ENCODE results near the gene ANKH.
"Not testable (repeated sequence)": the region's sequence is repeated elsewhere in the genome, so short reads cannot be mapped to it uniquely, and the experiment has no call there.

Gene ANKH

DNA sequence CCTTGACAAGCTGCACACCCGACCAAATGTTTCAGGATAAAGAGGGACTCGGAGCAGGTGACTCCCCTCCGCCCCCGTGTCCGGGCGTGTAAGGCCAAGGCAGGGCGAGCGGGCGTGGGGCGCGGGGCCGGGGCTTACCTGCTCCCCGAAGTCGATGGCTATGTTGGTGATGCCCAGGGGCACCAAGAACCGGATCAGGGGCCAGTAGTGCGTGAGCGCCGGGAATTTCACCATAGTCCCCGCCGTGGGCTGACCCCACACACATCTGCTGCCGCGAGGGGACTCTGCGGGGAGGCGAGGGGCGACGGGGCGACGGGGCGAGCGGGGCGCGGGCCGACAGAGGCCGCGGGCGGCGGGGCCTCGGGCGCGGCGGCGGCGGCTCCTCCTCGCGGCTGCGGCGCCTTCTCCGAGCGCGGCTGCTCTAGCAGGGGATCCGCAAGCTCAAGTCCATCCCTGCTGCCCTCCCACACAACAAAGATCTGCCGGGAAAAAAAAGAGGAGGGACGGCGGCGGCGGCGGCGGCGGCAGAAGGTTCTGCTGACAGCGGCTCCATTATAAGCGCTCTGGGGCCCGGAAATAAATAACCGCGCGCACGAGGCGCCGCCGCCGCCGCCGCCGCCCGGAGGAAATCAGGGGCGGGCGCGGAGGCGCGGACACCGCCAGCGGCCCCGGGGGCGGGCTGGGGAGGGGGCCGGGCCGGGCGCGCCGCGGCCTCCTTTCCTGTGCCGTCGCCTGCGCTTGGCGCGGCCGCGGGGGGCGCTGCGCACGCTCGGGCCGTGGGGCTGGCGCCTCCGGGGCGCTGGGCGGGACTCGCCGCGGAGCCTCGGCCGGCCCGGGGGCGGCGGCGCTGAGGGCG, at the start of gene ANKH:
TSS of gene ANKH (minus strand) at position 565 of the 856 bp plus-strand sequence. CDS start at position 234, 331 bp downstream.
- peak; percentile 78 for DNase-seq

DNA sequence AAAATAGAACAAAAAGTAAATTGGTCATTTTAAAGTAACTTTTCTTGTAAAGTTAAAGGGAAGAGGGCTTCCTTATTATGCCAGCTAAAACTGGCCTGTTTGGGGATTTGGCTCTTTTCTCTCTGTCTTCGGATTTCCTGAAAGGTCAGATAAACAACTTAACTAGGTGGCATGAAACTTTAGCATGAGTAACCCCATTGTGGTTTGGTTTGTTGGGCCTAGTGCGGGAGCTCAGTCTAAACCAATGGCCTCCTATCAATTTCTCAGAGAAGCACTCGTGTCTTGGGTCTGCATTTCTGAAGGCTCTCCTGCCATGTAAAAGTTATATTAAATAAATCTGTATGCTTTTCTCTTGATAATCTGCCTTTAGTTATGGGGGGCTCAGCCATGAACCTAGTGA, 48.5 kb upstream of the ANKH start:
- no peak for DNase-seq

DNA sequence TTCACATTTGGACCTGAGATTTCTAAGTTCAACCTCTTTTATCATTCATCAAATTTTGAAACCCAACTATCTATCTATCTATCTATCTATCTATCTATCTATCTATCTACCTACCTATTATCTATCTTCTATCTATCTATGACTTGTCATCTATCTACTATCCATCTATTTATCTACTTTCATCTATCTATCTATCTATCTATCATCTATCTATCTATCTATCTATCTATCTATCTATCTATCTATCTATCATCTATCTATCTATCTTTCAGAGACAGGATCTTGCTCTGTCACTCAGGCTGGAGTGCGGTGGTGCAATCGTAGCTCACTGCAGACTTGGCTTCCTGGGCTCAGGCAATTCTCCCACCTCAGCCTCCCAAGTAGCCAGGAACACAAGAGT, 47.5 kb upstream of the ANKH start:
- DNase-seq, result not testable (repeated sequence)

DNA sequence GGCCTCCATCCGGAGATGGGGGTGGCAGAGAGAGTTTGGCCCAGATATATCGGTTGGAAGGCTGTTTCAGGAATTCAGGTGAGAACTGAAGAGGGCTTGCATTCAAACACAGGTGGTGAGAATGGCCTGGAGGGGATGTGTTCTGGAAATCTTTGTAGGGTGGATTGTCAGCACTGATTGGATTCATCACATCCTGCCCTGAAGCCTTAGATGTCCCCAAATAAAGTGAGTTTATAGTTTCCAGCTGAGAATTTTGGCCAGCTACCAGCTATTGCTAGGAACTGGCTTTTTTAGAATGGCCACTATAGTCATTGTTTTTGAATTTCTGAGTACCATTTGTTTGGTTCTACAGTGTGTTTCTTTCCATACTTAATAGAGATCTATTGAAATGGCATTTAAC, 46.1 kb upstream of the ANKH start:
- no peak for DNase-seq

DNA sequence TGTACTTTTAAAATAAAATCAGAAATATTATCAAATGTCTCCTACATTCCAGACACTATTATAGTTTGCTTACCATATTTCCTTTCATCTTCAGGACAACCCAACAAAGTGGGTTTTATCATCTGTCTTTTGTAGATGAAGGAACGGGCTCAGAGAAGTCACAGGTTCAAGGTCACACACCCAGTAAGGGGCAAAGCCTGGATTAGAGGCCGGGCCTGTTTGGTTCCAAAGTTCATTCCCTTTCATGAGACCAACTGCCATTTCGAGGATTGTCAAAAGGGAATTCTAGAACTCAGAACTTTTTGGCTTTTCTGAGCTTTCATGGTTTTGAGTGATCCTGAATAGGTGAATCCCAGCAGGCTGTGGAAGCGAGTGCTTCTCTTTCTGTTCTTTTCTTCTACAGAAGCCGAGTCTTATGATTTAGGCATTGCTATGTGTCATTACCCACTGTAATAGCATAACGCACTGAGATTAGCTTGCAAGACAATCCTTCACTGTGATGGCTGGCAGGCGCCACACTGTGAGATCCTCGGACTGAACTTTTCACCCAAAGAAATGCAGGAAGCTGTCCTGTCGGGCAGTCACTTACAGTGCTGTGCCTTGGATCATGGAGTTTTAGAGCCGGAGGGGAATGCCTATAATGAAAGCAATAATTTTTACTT, 43.8 kb upstream of the ANKH start:
- DNase-seq, result no peak

DNA sequence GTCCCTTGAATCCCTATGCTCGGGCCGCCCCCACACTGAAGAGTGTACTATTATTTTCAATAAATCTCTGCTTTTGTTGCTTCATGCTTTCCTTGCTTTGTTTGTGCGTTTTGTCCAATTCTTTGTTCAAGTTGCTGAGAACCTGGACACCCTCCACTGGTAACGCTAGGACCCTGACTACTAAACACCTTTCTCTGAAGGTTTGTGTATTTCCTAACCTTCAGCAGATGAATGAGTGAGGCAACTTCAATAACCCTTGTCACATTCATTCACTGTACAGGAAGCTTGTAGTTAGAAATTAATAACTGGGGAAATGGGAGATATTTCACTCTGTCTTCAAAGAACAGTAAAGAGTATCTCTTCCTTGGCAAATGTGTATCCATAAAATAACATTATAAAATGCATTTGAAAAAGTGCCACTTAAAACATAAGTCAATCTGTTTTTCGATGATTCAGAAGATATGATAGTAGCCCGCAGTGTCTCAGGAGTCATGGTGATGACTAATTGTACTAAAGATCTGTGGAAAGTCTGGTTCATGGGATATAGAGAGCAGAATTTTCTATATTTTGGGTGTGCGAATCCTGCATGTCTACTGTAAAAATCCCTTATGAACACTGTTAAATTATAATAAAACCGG, 43.2 kb upstream of the ANKH start:
- no peak for DNase-seq

DNA sequence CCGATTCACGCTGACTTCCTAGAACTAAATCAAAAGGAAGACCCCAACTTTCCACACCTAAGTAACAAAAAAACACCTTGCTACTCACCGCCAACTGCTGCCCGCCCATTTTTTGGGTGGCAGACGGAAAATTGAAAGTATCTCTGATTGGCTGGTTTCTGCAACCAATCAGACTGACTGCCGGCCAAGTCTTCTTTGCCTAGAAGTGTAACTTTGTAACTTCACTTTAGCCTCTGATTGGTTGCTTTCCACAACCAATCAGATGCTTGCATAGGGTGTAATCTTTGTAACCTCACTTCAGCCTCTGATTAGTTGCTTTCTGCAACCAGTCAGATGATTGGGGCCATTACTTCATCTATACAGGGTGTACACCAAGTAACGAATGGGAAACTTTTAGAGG, 42.6 kb upstream of the ANKH start:
- DNase-seq, result no peak

DNA sequence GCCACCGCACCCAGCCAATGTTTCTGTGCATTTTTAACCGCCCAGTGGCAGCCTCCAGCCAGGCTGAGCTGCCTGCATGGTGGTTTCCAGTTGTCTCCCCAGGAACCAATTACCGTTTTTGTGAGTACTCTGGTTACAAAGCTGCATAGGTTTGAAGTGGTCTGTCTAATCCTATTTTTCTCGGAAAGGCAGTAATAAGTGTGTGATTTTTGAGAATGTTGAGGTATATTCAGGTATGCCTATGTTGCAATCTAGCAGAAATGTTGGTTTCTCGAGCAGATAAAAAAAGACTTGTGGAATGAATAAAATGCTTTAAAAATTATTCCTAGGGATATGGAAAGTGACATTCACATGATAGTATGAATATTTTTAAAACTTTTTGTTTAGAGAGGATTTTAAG, 41.5 kb upstream of the ANKH start:
- DNase-seq, result no peak

DNA sequence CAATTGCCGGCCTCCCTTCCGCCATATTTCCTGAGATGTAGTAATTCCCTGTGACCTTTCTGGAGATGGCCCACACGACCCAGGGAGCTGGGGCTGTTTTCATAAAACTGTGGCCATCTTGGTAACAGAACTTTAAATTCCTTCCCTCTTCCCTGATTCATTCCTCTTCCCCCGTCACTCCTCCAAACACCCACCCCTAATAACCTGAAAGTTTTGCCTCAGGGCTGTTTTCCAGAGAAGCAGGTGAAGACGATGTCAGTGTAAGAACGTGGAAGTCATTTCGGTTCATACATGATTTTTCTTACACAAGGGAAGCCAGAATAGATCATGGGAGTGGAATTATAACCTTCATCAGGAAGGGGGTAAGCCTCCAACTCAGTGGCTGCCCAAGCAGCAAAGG, 40.6 kb upstream of the ANKH start:
- DNase-seq, result no peak

DNA sequence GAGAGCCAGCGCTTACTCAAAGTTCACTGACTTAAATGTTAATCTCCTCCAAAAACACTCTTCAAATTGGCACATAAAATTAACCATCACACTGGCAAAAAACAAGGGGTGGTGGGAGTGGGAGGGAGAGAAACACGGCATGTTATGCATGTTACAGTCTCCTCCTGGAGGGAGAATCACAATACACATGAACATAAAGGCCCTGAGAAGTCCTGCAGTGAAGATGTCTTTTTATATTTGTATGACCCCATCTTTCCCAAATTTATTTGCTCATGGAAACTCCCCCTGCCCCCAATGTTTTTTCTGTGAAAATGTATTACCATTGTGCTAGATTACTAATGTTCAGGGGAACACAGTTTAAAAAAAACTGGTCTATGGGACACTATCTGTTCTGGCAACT, 37.8 kb upstream of the ANKH start:
- no peak for DNase-seq

DNA sequence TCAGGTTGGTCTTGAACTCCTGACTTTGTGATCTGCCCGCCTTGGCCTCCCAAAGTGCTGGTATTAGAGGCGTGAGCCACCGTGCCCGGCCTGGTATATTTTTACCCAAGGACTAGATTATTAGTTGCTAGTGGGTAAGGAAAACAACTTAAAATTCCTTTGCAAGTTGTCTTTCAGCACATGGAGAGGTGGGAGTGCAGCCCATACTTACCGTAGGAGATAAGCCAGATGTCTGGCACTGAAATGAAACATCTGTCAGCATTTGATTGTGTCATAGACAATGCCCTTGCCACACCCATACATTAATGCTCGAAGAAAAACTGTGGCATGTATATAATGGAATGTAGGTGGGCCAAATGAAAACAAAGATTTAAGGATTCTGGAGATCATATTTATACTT, 36.6 kb upstream of the ANKH start:
- no peak for DNase-seq

DNA sequence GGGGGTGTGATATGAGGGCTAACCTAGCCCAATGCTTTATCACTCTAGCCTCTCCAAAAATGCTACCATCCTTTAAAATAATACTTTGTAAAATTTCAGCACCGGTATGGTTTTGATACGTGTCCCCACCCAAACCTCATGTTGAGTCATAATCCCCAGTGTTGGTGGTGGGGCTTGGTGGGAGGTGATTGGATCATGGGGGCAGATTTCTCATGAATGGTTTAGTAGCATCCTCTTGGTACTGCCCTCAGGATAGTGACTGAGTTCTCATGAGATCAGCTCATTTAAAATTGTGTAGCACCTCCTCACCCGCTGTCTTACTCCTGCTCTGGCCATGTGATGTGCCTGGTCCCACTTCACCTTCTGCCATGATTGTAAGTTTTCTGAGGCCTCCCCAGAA, 35.0 kb upstream of the ANKH start:
- DNase-seq, result no peak

DNA sequence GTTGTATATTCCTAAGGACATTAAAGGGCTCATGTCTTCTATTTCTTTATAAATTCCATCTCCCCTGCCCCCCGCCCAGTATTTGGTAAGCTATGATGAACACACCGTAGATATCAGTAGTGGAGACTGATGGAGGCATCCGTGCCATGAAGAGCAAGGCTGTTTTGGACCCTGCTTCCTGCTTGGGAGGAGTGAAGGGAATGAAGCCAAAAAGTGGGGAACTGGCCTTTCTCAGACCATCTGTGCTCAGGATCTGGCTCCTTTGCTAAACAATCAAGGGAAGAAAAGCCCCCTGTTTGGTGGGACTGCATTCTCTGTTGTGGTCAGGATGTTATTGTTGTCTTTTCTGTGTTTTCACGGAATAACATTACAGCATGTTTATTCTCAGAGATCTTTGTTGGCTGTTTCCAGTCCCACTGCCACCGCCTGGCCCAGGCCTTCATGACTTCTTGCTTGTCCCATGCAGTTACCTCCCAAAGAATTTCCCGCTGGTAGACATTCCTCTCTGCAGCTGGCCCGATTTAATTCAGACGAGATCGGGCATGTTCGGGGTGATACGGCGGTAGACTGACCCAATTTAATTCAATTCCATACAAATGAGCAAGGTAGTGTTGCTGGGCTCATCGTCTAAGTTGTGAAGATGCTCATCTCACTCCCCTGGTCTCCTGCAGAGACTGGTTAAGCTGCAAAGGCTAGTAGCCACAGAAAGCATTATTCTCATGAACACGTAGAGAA, 31.4 kb upstream of the ANKH start:
- DNase-seq, result no peak

DNA sequence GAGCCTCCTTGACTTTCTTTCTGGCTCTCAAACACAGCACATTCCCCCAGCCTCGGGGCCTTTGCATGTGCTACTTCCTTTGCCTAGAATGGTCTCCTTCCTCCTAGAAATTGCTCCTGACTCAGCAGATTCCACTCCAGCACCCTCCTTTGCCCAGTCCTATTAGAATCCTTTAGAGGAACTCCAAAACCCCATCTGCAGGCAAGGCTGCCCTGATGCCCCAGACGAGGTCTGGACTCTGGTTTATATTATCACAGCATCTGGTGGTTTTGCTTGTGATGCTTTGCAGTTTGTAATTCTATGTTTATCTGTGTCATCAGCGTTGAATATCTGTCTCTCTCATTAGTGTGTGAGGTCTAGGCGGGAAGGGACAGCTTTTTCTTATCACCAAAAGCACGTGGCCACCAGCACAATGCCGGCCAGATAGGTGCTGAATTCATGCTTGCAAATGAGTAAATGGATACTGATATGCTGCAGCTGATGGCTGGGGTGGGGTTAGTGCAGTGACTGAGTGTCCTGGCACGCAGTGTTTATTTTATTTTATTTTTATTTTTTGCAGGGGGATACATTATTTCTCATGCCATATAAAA, 30.0 kb upstream of the ANKH start:
- DNase-seq, result no peak

DNA sequence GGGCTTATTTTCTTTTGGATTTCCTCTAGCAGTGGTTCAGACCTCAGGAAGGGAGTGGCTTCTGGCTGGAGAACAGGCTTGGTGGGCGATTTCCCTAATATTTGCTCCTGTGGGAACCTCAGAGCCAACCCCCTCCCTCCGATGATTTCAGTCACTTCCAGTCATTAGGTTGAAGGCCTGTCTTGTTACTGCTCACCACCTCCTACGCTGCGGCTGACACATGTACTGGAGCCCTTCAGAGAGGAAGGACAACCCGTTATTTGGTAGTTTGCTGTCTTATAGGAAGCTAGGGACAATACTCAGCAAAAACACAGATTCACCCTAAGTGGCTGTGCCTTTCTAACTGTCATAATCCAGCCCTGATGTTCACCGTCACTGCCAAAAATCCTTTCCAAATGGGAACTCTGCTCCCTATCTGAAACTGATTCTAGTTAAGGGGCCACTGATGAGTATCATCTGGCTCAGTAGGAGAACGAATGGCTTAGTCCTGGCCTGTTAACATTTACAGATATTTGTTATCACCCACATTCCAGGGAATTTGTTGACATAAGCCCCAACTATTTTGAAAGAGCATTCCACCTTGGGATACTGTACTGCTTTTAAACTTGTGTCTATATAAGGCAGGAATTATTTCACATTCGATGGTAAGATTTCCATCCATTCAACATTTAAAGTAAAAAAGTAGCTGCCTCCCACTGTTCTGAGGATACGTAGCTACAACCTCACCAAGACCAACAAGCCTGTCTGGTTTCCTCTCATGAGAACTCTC, 29.3 kb upstream of the ANKH start:
- DNase-seq, result no peak

DNA sequence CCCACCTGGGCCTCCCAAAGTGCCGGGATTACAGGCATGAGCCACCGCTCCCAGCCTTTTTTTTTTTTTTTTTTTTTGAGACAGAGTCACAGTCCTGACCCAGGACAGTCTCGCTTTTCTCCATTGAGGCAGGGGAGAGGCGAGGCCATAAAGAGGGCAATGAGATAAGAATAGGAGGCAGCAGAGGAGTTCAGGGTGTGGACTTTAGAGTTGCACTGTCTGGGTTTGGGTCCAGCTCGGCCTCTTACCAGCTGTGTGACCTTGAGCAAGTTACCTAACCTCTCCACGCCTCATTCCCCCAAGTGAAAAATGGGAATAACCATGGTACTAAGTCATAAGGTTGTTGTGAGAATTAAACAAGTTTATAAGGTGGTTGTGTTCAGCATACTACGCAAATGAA, 24.6 kb upstream of the ANKH start:
- DNase-seq, result no peak

DNA sequence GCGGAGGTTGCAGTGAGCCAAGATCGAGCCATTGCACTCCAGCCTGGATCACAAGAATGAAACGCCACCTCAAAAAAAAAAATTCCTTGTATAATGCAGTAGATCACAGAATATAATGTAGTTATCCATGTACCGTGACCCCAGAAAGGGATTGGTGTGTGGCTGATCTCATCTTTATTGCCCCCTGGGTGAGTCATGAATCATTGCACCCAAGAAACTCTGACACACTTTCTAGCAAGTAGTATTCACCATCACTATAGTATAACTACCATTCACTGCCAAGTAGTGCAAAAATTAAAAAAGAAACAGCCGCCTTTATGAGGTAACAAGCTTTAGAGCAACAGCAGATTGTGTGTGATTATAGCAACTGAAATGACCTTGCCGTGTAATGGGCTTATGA, 23.7 kb upstream of the ANKH start:
- DNase-seq, result no peak

DNA sequence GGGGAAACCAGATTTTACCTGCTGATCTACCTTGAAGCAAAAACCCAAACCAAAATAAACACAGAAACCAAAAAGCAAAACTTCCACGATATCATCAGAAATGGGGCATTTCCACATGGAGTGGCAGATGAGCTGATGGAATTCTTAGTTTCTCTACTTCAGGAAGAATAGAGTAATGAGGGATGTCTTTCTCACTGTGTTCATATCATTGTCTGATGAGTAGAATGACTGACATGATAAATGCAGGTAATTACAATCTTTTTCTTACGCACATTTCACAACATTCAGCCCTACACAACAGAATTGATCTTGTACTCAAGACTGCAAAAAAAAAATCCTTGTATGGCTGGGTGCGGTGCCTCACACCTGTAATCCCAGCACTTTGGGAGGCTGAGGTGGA, 23.2 kb upstream of the ANKH start:
- no peak for DNase-seq

DNA sequence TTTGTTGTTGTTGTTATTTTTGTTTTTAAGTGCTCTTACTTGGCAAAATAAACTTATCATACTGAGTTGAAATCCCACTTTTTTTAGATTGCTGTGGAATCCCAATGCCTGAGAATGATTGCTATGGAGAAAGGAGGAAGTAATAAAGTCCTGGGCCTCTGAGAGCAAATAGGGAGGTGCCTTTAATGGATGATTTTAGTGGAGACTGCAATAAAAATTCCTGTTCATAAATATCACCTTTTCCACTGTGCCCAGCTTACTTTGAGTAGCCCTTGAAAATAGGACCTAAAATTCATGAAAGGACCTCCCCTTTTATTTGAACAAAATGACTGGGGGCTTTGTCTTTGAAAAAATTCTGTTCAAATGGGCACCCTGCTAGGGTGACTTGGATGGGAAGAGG, 21.8 kb upstream of the ANKH start:
- no peak for DNase-seq

DNA sequence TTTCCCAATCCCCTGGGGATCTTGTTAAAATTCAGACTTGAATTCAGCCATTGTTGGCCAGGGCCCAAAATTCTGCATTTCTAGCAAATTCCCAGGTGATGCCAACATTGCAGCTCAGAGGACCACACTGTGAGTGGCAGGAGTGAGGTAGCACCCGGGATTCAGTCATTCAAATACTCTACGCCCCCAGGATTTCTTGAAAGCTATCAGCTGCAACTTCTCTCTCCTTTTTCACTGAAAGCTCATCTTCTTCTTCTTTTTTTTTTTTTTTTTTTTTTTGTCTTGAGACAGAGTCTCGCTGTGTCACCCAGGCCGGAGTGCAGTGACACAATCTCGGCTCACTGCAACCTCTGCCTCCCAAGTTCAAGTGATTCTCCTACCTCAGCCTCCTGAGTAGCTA, 19.3 kb upstream of the ANKH start:
- no peak for DNase-seq

DNA sequence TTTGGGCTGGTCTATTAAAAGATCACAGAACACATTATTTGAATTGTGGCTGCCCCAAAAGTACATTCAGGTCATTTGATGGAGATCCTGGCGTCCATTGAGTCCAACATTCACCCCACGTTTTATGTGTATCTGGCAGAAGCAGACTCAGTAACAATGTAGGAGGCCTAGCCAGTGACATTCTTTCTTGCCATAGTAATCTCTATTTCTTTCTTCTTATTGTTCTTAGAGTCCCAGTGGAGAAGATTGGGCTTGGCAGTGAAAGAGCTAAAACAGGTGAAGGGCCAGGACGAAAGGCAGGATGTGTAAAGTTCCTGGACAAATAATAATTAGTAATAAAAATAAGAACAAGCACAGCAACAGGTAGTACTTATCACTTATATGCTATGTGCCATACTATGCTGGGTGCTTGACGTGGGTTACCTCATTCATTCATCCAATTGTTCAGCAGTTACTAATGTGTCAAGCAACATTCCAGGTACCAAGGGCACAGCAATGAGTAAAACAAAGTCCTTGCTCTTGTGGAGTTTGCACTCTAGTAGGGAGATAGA, 12.6 kb upstream of the ANKH start:
- DNase-seq, result no peak
